ENCODE results near the gene SET. TPM values are rescaled to one million over a fixed set of nuclear protein-coding genes. Genes with fewer than 3 reads are reported as not detected.

The SET gene
- total RNA-seq, 1 experiment from 2014 or later, result 738 TPM

- Histone ChIP-seq H3K4me2 (no peak overlapping the region), H3K27me3 (ENCODE audit: insufficient read depth, low read depth) (no peaks in the 10 kb centered on the region), H3K9me3 (ENCODE audit: insufficient read depth, low read depth) (no peaks in the 10 kb centered on the region), H3K4me3 (no peak overlapping the region), H3K36me3 (ENCODE audit: low read depth) (no peaks in the 10 kb centered on the region), H3K9me2 (ENCODE audit: insufficient read depth) (no peaks in the 10 kb centered on the region), H3K79me2 (ENCODE audit: low read depth) (no peaks in the 10 kb centered on the region), H3K27ac (no peak overlapping the region), H4K20me1 (ENCODE audit: insufficient read depth) (no peaks in the 10 kb centered on the region), H3F3A (ENCODE audit: insufficient read depth, low read depth) (peaks cover 19% of the 10 kb centered on the region), H3K4me1 (replicated peaks; ENCODE audit: insufficient read depth) (peaks cover 11% of the 10 kb centered on the region), H2AFZ (no peak overlapping the region)
- TF ChIP-seq CTCF (conservative IDR thresholded peaks at IDR 0.05), result no peak
- TF ChIP-seq EZH2 (IDR thresholded peaks at IDR 0.05; ENCODE audit: low read depth), result no peak
- POLR2A ChIA-PET (ENCODE audit: unreplicated experiment), result interaction anchor here (0.7 kb wide), 1 partner anchor 15 kb away, joined by 11 read pairs; no protein-coding TSS in a partner anchor
- no peak for DNase-seq
- BruUV-seq (replicated peaks), result no TSS peak
- intact Hi-C loops (cut with micrococcal nuclease; ENCODE audit: unreplicated experiment), result no loop called here
- CTCF ChIA-PET, result no interaction called here
Measured at GRCh38 chr9:128669786-128670185, 19.2 kb upstream of the SET start.

- no peaks in the 10 kb centered on the region for H3K36me3 ChIP-seq (ENCODE audit: low read depth)
- BruUV-seq (replicated peaks), result no TSS peak
- H4K20me1 ChIP-seq (ENCODE audit: insufficient read depth), result no peaks in the 10 kb centered on the region
- intact Hi-C loops (cut with micrococcal nuclease; ENCODE audit: unreplicated experiment), result no loop called here
- H2AFZ ChIP-seq, result no peak overlapping the region
- H3F3A ChIP-seq (ENCODE audit: insufficient read depth, low read depth), result no peaks in the 10 kb centered on the region; the same call in 1 of the 2 replicates
- ChIA-PET CTCF (no interaction called here), POLR2A (ENCODE audit: unreplicated experiment) (interaction anchor here (0.6 kb wide), 2 partner anchors 14 to 154 kb away, joined by 3 to 6 read pairs; partner anchors contain the start of gene SPOUT1)
- H3K27me3 ChIP-seq (ENCODE audit: insufficient read depth, low read depth), result no peaks in the 10 kb centered on the region
- H3K79me2 ChIP-seq (ENCODE audit: low read depth), result 0 out of 2 replicates have a peak, but pooled peaks cover 4% of the 10 kb centered on the region
- H3K4me3 ChIP-seq, result no peak overlapping the region
- TF ChIP-seq EZH2 (IDR thresholded peaks at IDR 0.05; ENCODE audit: low read depth) (no peak), CTCF (conservative IDR thresholded peaks at IDR 0.05) (no peak)
- no peaks in the 10 kb centered on the region for H3K4me1 ChIP-seq (replicated peaks; ENCODE audit: insufficient read depth)
- no peaks in the 10 kb centered on the region for H3K9me2 ChIP-seq (ENCODE audit: insufficient read depth)
- no peaks in the 10 kb centered on the region for H3K9me3 ChIP-seq (ENCODE audit: insufficient read depth, low read depth)
- no peak overlapping the region for H3K4me2 ChIP-seq
- no peak for DNase-seq
- H3K27ac ChIP-seq, result no peak overlapping the region
Measured at GRCh38 chr9:128675382-128675781, 13.6 kb upstream of the SET start.

DNA sequence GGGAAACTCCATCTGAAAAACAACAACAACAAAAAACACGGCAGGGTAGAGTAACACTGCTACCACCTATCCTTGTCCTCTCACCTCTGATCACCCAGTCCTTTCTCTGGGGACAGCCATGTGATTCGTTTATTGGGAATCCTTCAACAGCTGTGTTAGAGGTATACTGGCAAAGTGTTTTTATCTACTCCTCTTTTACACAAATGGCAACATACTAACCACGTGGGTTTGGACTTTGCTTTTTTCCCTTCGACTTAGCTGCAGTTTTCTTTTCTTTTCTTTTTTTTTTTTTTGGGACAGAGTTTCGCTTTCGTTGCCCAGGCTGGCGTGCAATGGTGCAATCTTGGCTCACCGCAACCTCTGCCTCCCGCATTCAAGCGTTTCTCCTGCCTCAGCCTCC lies 11.2 kb upstream of the SET start:
- CTCF ChIA-PET, result no interaction called here
- TF ChIP-seq EZH2 (IDR thresholded peaks at IDR 0.05; ENCODE audit: low read depth), result no peak
- TF ChIP-seq CTCF (conservative IDR thresholded peaks at IDR 0.05), result no peak
- no peaks in the 10 kb centered on the region for H3K27me3 ChIP-seq (ENCODE audit: insufficient read depth, low read depth)
- intact Hi-C loops (cut with micrococcal nuclease; ENCODE audit: unreplicated experiment), result no loop called here
- POLR2A ChIA-PET (ENCODE audit: unreplicated experiment), result no interaction called here
- H3F3A ChIP-seq (ENCODE audit: insufficient read depth, low read depth), result peaks cover 11% of the 10 kb centered on the region
- H3K9me3 ChIP-seq (ENCODE audit: insufficient read depth, low read depth), result no peaks in the 10 kb centered on the region
- H3K27ac ChIP-seq, result no peak overlapping the region
- no peak overlapping the region for H2AFZ ChIP-seq
- no peak overlapping the region for H3K4me3 ChIP-seq
- no peak for DNase-seq
- no peak overlapping the region for H3K4me2 ChIP-seq
- H4K20me1 ChIP-seq (ENCODE audit: insufficient read depth), result no peaks in the 10 kb centered on the region
- BruUV-seq (replicated peaks), result no TSS peak
- H3K4me1 ChIP-seq (replicated peaks; ENCODE audit: insufficient read depth), result peaks cover 6% of the 10 kb centered on the region; the same call in 1 of the 2 replicates
- no peaks in the 10 kb centered on the region for H3K36me3 ChIP-seq (ENCODE audit: low read depth)
- no peaks in the 10 kb centered on the region for H3K9me2 ChIP-seq (ENCODE audit: insufficient read depth)
- H3K79me2 ChIP-seq (ENCODE audit: low read depth), result peaks cover 23% of the 10 kb centered on the region

All from PC-9 (cell line).